IMR-90 (cell line): ENCODE measurements around the gene CHST6. TPM values are rescaled to one million over a fixed set of nuclear protein-coding genes. Genes with fewer than 3 reads are reported as not detected.
"Not testable (repeated sequence)": the region's sequence is repeated elsewhere in the genome, so short reads cannot be mapped to it uniquely, and the experiment has no call there.

ENCODE experiments used
- ATAC-seq: fragments of 200-7000 bp; cut with Tn5 transposase; 2 replicates; pipeline ENCODE4 v1.9.1; 2020; ENCODE audit warnings: low read depth, mild to moderate bottlenecking, moderate library complexity
- BruUV-seq: library from RNA; stranded (reverse); fragments of 400-500 nt; replicated peaks from 2 replicates; lab custom pipeline; 2021; lab: Mats Ljungman, UMichigan
- CTCF ChIA-PET: fragments of 300-600 bp; formaldehyde crosslinking; extraction: SDS; loops from one replicate; lab custom pipeline; 2021; ENCODE audit warnings: antibody characterized with exemption; lab: Yijun Ruan, JAX
- POLR2A ChIA-PET: fragments of 300-600 bp; sonication (Branson Sonifier 250); formaldehyde crosslinking; loops from one replicate; lab custom pipeline; 2022; ENCODE audit warnings: antibody characterized with exemption; ENCODE audit not compliant: unreplicated experiment; lab: Charles Lee
- DNase-seq: peaks from one replicate; pipeline ENCODE4 v3.0.0; 2013
- H2AFZ ChIP-seq: replicated peaks from 2 replicates; pipeline ENCODE3; 2013; ENCODE audit warnings: low read length, mild to moderate bottlenecking; ENCODE audit not compliant: poor library complexity
- H2AK5ac ChIP-seq: 2 replicates; pipeline ENCODE4 v1.6.1; 2013; ENCODE audit warnings: low read depth, low read length, inconsistent platforms
- H2AK9ac ChIP-seq: replicated peaks from 2 replicates; pipeline ENCODE3; 2013; ENCODE audit warnings: mild to moderate bottlenecking, low read depth, low read length, moderate library complexity; ENCODE audit not compliant: poor library complexity
- H2BK120ac ChIP-seq: 2 replicates; pipeline ENCODE4 v1.6.1; 2013; ENCODE audit warnings: low read depth, low read length, inconsistent platforms
- H2BK15ac ChIP-seq: 3 replicates; pipeline ENCODE4 v1.6.1; 2013; ENCODE audit warnings: low read depth, low read length, inconsistent platforms
- H2BK20ac ChIP-seq: 2 replicates; pipeline ENCODE4 v1.6.1; 2013; ENCODE audit warnings: low read depth, mild to moderate bottlenecking, inconsistent platforms, low read length, moderate library complexity
- H2BK5ac ChIP-seq: 2 replicates; pipeline ENCODE4 v1.6.1; 2013; ENCODE audit warnings: mild to moderate bottlenecking, low read depth, low read length, inconsistent platforms; ENCODE audit not compliant: poor library complexity, severe bottlenecking
- H3K14ac ChIP-seq: replicated peaks from 2 replicates; pipeline ENCODE4 v1.6.1; 2013; ENCODE audit warnings: low read depth, low read length, inconsistent platforms
- H3K18ac ChIP-seq: 2 replicates; pipeline ENCODE4 v1.6.1; 2013; ENCODE audit warnings: low read depth, low read length, control low read depth
- H3K23ac ChIP-seq: 2 replicates; pipeline ENCODE4 v1.6.1; 2013; ENCODE audit warnings: low read depth, low read length, inconsistent platforms
- H3K27ac ChIP-seq: 2 replicates; pipeline ENCODE4 v1.5.1; 2013; ENCODE audit warnings: mild to moderate bottlenecking, control low read depth, low read length; ENCODE audit not compliant: insufficient read depth
- H3K27me3 ChIP-seq: 2 replicates; pipeline ENCODE4 v1.6.1; 2013; ENCODE audit warnings: low read length; ENCODE audit not compliant: control insufficient read depth, insufficient read depth
- H3K36me3 ChIP-seq: 2 replicates; pipeline ENCODE4 v1.6.1; 2013; ENCODE audit warnings: low read length, mixed read lengths; ENCODE audit not compliant: control insufficient read depth, insufficient read depth
- H3K4ac ChIP-seq: 2 replicates; pipeline ENCODE4 v1.6.1; 2013; ENCODE audit warnings: low read depth, low read length, inconsistent platforms
- H3K4me1 ChIP-seq: 2 replicates; pipeline ENCODE4 v1.6.1; 2013; ENCODE audit warnings: low read length, mixed read lengths; ENCODE audit not compliant: control insufficient read depth, insufficient read depth
- H3K4me2 ChIP-seq: 2 replicates; pipeline ENCODE4 v1.6.1; 2013; ENCODE audit warnings: low read depth, mild to moderate bottlenecking, control low read depth, low read length, moderate library complexity
- H3K4me3 ChIP-seq: 2 replicates; pipeline ENCODE4 v1.5.1; 2013; ENCODE audit warnings: low read depth, mild to moderate bottlenecking, control low read depth, low read length, moderate library complexity; ENCODE audit not compliant: insufficient read depth
- H3K56ac ChIP-seq: 2 replicates; pipeline ENCODE4 v1.6.1; 2013; ENCODE audit warnings: low read length, inconsistent platforms; ENCODE audit not compliant: insufficient read depth; ENCODE audit errors: extremely low read depth
- H3K79me1 ChIP-seq, 2 experiments: 2 replicates each; pipeline ENCODE4 v1.6.1; 2013; ENCODE audit warnings: low read length in 2 of 2, inconsistent platforms in 1 of 2, low read depth in 1 of 2
- H3K9ac ChIP-seq: 2 replicates; pipeline ENCODE4 v1.6.1; 2013; ENCODE audit warnings: low read depth, low read length, control low read depth
- H3K9me1 ChIP-seq: 2 replicates; pipeline ENCODE4 v1.6.1; 2013; ENCODE audit warnings: low read length, inconsistent platforms; ENCODE audit not compliant: insufficient read depth
- H3K9me3 ChIP-seq: 2 replicates; pipeline ENCODE4 v1.6.1; 2013; ENCODE audit warnings: low read length; ENCODE audit not compliant: control insufficient read depth, insufficient read depth
- H4K20me1 ChIP-seq: 2 replicates; pipeline ENCODE4 v1.6.1; 2013; ENCODE audit warnings: low read length, inconsistent platforms; ENCODE audit not compliant: insufficient read depth
- H4K5ac ChIP-seq: 2 replicates; pipeline ENCODE4 v1.6.1; 2013; ENCODE audit warnings: mild to moderate bottlenecking, low read depth, low read length, control low read depth
- H4K8ac ChIP-seq, 2 experiments: 2 replicates each; pipeline ENCODE4 v1.6.1; 2013; ENCODE audit warnings: low read depth in 2 of 2, low read length in 2 of 2, control low read depth in 1 of 2, inconsistent platforms in 1 of 2
- H4K91ac ChIP-seq: 2 replicates; pipeline ENCODE4 v1.6.1; 2013; ENCODE audit warnings: low read depth, low read length, inconsistent platforms; ENCODE audit not compliant: insufficient read depth
- FOS ChIP-seq: fragments of 150-350 bp; IDR thresholded peaks from 2 replicates; pipeline ENCODE4 v1.6.1; 2016; ENCODE audit warnings: low read depth, low read length
- MAFK ChIP-seq: IDR thresholded peaks from 2 replicates; pipeline ENCODE4 v1.6.1; 2012; ENCODE audit warnings: low read depth, low read length, improper control_type of control experiment
- NFE2L2 ChIP-seq: fragments of 150-350 bp; IDR thresholded peaks from 2 replicates; pipeline ENCODE4 v1.6.1; 2016; ENCODE audit warnings: low read depth, mild to moderate bottlenecking, low read length
- SMC3 ChIP-seq: fragments of 150-350 bp; IDR thresholded peaks from 2 replicates; pipeline ENCODE4 v1.6.1; 2016; ENCODE audit warnings: low read depth, mild to moderate bottlenecking, antibody characterized with exemption, low read length, moderate library complexity
- WGBS, 2 experiments: methylation state at CpG; one replicate each; pipeline versions ENCODE4 v1.1.5 to v1.1.7; 2013; ENCODE audit warnings: missing lambda C conversion rate in 2 of 2; ENCODE audit not compliant: insufficient read length in 1 of 2; ENCODE audit errors: extremely low coverage in 2 of 2; 5-methylcytosine and 5-hydroxymethylcytosine counted together
- dilution Hi-C: fragments of 300-500 bp; cut with HindIII; formaldehyde crosslinking; loops from one replicate; pipeline ENCODE4 v1.14.3; 2018; ENCODE audit warnings: low sequenced_read_pairs; ENCODE audit not compliant: unreplicated experiment
- in situ Hi-C: fragments of 300-500 bp; cut with MboI; formaldehyde crosslinking; loops from 3 replicates; pipeline ENCODE4 v1.14.3; 2019; ENCODE audit warnings: low sequenced_read_pairs, inconsistent platforms, mixed read lengths
- intact Hi-C: fragments of 100-400 bp; cut with micrococcal nuclease; formaldehyde crosslinking; loops from 2 replicates; pipeline ENCODE4 v1.10.0; 2022
- polyA plus RNA-seq, 3 experiments: library from polyadenylated mRNA; depleted of rRNA; stranded (reverse); fragments of >200 nt; gene quantifications; 2 replicates each; pipeline ENCODE4 v1.2.3, GENCODE V29; 2012; ENCODE audit warnings: low replicate concordance in 1 of 3
- total RNA-seq: library from RNA; depleted of rRNA; stranded (reverse); fragments of >200 nt; gene quantifications from 2 replicates; pipeline ENCODE4 v1.2.3, GENCODE V29; 2012

Gene CHST6
- total and polyA plus RNA-seq, 2 of the 4 experiments (the other 2 are of a cell fraction): under 0.01 to 0.12 TPM

GRCh38 chr16:75464122-75464918 is 30.9 kb downstream of the CHST6 start, which contains the start of gene TMEM170A (continued):
- TF ChIP-seq MAFK: no peak
- TF ChIP-seq FOS: peak; percentile 57; the same call in 1 of the 2 replicates
- TF ChIP-seq SMC3: peak; percentile 86
- TF ChIP-seq NFE2L2: no peak

- Histone ChIP-seq H3K4me3 (peak overlapping the region; percentile 85), H3K79me1 (peaks cover 10 to 46% of the 10 kb centered on the region in 2 experiments), H3K4ac (peak overlapping the region; percentile 26; the same call in 1 of the 2 replicates), H2AK5ac (peak overlapping the region; percentile 51), H3K14ac (peak overlapping the region; percentile 76; the same call in 1 of the 2 replicates), H2AK9ac (peak overlapping the region; percentile 84), H3K9ac (peak overlapping the region; percentile 55), H3K4me2 (peak overlapping the region; percentile 78), H3K27ac (peak overlapping the region; percentile 58; the same call in 1 of the 2 replicates), H4K8ac (peak overlapping the region in 1 of 2 experiments; percentile 54; a peak in 1 of 4 replicates), H2AFZ (peak overlapping the region; percentile 100), H2BK5ac (peak overlapping the region; percentile 29), H4K20me1 (peaks cover 14% of the 10 kb centered on the region), H3K56ac (peak overlapping the region; percentile 79; the same call in 1 of the 2 replicates), H3K23ac (0 out of 2 replicates have a peak overlapping the region, but pooled peaks have one; percentile 48)
- H3K36me3 ChIP-seq, BruUV-seq, dilution Hi-C loops, H4K91ac ChIP-seq, POLR2A ChIA-PET, H3K4me1 ChIP-seq, H3K9me3 ChIP-seq, H3K18ac ChIP-seq, DNase-seq, H2BK15ac ChIP-seq, H2BK20ac ChIP-seq, H3K9me1 ChIP-seq, H4K5ac ChIP-seq, in situ Hi-C loops, H2BK120ac ChIP-seq, H3K27me3 ChIP-seq: not testable (repeated sequence)
- peak; percentile 44 for ATAC-seq
- CTCF ChIA-PET: interaction anchor here (0.6 kb wide), 1 partner anchor 78 kb away, joined by 3 read pairs; no protein-coding TSS in a partner anchor
- intact Hi-C loops: loop anchor here (1.0 to 10.0 kb wide), 4 partner anchors 61 to 264 kb away; partner anchors contain the start of genes ADAT1 and TMEM231
- 0% methylated on average over 26 of the region's 39 CpGs; no CpG with 5 or more reads in 1 of the 2 experiments for WGBS, 2 experiments
These were observed 31.7 kb downstream of the CHST6 start for GRCh38 chr16:75463389-75464121.
